ENCODE data around the gene MDP1. TPM values are rescaled to one million over a fixed set of nuclear protein-coding genes. Genes with fewer than 3 reads are reported as not detected.

The MDP1 gene
- polyA plus RNA-seq, 2 of the 4 experiments (the other 2 are of a cell fraction): 21.6 to 38.6 TPM

- ATAC-seq: no peak
- peaks cover 16% of the 10 kb centered on the region for H3K4me1 ChIP-seq
- ChIA-PET CTCF (interaction anchor here (1.0 to 8.0 kb wide), 5 partner anchors 10 to 112 kb away, joined by 3 to 64 read pairs (median 5); partner anchors contain the start of genes IRF9, PSME2 and TM9SF1), POLR2A (no interaction called here)
- FAIRE-seq: no peak
- WGBS (ENCODE audit: missing lambda C conversion rate): 92% methylated on average over 7 of the region's 7 CpGs
- TF ChIP-seq ZC3H11A (IDR thresholded peaks at IDR 0.05) (no peak), HEYL (CRISPR knock-in tag; IDR thresholded peaks at IDR 0.05) (no peak), NFE2L2 (conservative IDR thresholded peaks at IDR 0.05; ENCODE audit: low read length) (no peak), ATOH8 (CRISPR knock-in tag; IDR thresholded peaks at IDR 0.05; ENCODE audit: low read depth) (no peak), HMGXB4 (CRISPR knock-in tag; IDR thresholded peaks at IDR 0.05; ENCODE audit: borderline replicate concordance) (no peak), NR3C1 (IDR thresholded peaks at IDR 0.05) (no peak), KDM1A (IDR thresholded peaks at IDR 0.05; ENCODE audit: low read depth) (no peak), PBX3 (IDR thresholded peaks at IDR 0.05) (no peak), MAZ (IDR thresholded peaks at IDR 0.05; ENCODE audit: borderline replicate concordance, low read depth, low read length) (no peak), PHF8 (IDR thresholded peaks at IDR 0.05; ENCODE audit: borderline replicate concordance, low read depth) (no peak), EHF (CRISPR knock-in tag; IDR thresholded peaks at IDR 0.05) (no peak), EHMT2 (IDR thresholded peaks at IDR 0.05; ENCODE audit: low read depth) (no peak)
- H3K4me3 ChIP-seq: no peak overlapping the region
- H3K27ac ChIP-seq: no peak overlapping the region
- no peak overlapping the region for H3K4me2 ChIP-seq
- no peak for DNase-seq (ENCODE audit: low read depth in 1 of 2, low spot score in 1 of 2)
- no peaks in the 10 kb centered on the region for H3K9me3 ChIP-seq
Observed at GRCh38 chr14:24185026-24185425, 30.8 kb downstream of the MDP1 start.

GRCh38 chr14:24184104-24184970, 31.5 kb downstream of the MDP1 start:
- ChIA-PET POLR2A (no interaction called here), CTCF (interaction anchor here (1.0 to 8.0 kb wide), 5 partner anchors 11 to 113 kb away, joined by 4 to 64 read pairs (median 5); partner anchors contain the start of genes IRF9 and TM9SF1)
- TF ChIP-seq HOXB13 (CRISPR knock-in tag; IDR thresholded peaks at IDR 0.05; ENCODE audit: low read depth): no peak
- TF ChIP-seq FOSL2 (IDR thresholded peaks at IDR 0.05): no peak
- TF ChIP-seq FOSL2 (CRISPR knock-in tag; IDR thresholded peaks at IDR 0.05): no peak
- no peak for TF ChIP-seq POLR2A (IDR thresholded peaks at IDR 0.05; ENCODE audit: low read length)
- no peak for TF ChIP-seq REST (IDR thresholded peaks at IDR 0.05)
- TF ChIP-seq EP300 (IDR thresholded peaks at IDR 0.05): no peak
- no peak for TF ChIP-seq E2F6 (IDR thresholded peaks at IDR 0.05; ENCODE audit: borderline replicate concordance, low read depth)
- TF ChIP-seq TP53 (CRISPR knock-in tag; IDR thresholded peaks at IDR 0.05): no peak
- no peak for TF ChIP-seq JUNB (IDR thresholded peaks at IDR 0.05)
- no peak for TF ChIP-seq HEYL (CRISPR knock-in tag; IDR thresholded peaks at IDR 0.05)
- TF ChIP-seq ATOH8 (CRISPR knock-in tag; IDR thresholded peaks at IDR 0.05; ENCODE audit: low read depth): no peak
- TF ChIP-seq TFCP2L1 (CRISPR knock-in tag; IDR thresholded peaks at IDR 0.05): no peak
- no peak for TF ChIP-seq SREBF2 (IDR thresholded peaks at IDR 0.05)
- TF ChIP-seq RNF2 (IDR thresholded peaks at IDR 0.05; ENCODE audit: borderline replicate concordance, low read depth): no peak
- TF ChIP-seq HDAC2 (IDR thresholded peaks at IDR 0.05): no peak
- TF ChIP-seq JUN (IDR thresholded peaks at IDR 0.05): no peak
- no peak for TF ChIP-seq MAFK (IDR thresholded peaks at IDR 0.05; ENCODE audit: partially characterized antibody)
- TF ChIP-seq HOXB5 (CRISPR knock-in tag; IDR thresholded peaks at IDR 0.05): no peak
- no peak for TF ChIP-seq ZFP36 (IDR thresholded peaks at IDR 0.05; ENCODE audit: borderline replicate concordance, partially characterized antibody)
- Histone ChIP-seq H3K27ac (no peak overlapping the region), H3K9me3 (no peaks in the 10 kb centered on the region), H3K4me1 (peaks cover 13% of the 10 kb centered on the region), H3K4me2 (no peak overlapping the region), H3K4me3 (no peak overlapping the region)
- no peak for DNase-seq (ENCODE audit: low read depth in 1 of 2, low spot score in 1 of 2)
- 89% methylated on average over 16 of the region's 19 CpGs for WGBS (ENCODE audit: missing lambda C conversion rate)
- FAIRE-seq: no peak
- ATAC-seq: no peak
